Gastrocnemius medialis (tissue), 4 donors: ENCODE data around the gene HPCAL1. TPM values are rescaled to one million over a fixed set of nuclear protein-coding genes. Genes with fewer than 3 reads are reported as not detected.

Experiments used
- ATAC-seq, 2 donors: fragments of 150-250 bp; one replicate each; pipeline ENCODE4 v1.9.1; 2016
- DNase-seq, 2 donors: peaks; one replicate each; pipeline ENCODE4 v3.0.0-alpha.2; 2019
- H3K27ac ChIP-seq, 4 donors: fragments of 200-600 bp; sonication (generic); 1 replicate in 1 of 4; 2 replicates in 3 of 4; pipeline ENCODE4 v1.5.1; 2016 to 2018; ENCODE audit warnings: mild to moderate bottlenecking in 2 of 4, moderate library complexity in 1 of 4
- H3K27me3 ChIP-seq, 3 donors: fragments of 200-600 bp; sonication (generic) in 2 of 3; 1 replicate in 1 of 3; 2 replicates in 2 of 3; pipeline versions ENCODE4 v1.5.1 to v1.6.0; 2016 to 2019; ENCODE audit warnings: mild to moderate bottlenecking in 1 of 3, moderate library complexity in 1 of 3
- H3K36me3 ChIP-seq, 2 donors: fragments of 200-600 bp; sonication (generic) in 1 of 2; one replicate each; pipeline ENCODE4 v1.5.1; 2017 to 2018
- H3K4me1 ChIP-seq, 2 donors: fragments of 200-600 bp; sonication (generic) in 1 of 2; one replicate each; pipeline ENCODE4 v1.5.1; 2016 to 2017; ENCODE audit warnings: mild to moderate bottlenecking in 2 of 2
- H3K4me3 ChIP-seq, 4 donors: fragments of 200-600 bp; sonication (generic) in 3 of 4; 1 replicate in 1 of 4; 2 replicates in 3 of 4; pipeline ENCODE4 v1.5.1; 2016 to 2019; ENCODE audit warnings: mild to moderate bottlenecking in 2 of 4
- H3K9me3 ChIP-seq, 3 donors: fragments of 200-600 bp; sonication (generic) in 2 of 3; 1 replicate in 1 of 3; 2 replicates in 2 of 3; pipeline ENCODE4 v1.5.1; 2016 to 2019
- POLR2A ChIP-seq, 2 donors: fragments of 450-650 bp; IDR thresholded peaks; one replicate each; pipeline ENCODE4 v1.6.1; 2017; ENCODE audit warnings: antibody characterized with exemption in 2 of 2, mild to moderate bottlenecking in 2 of 2, moderate library complexity in 2 of 2
- in situ Hi-C, 4 donors: fragments of 200-750 bp; cut with MboI; loops; one replicate each; pipeline versions ENCODE4 v1.15.0 to v1.8.0; 2017; ENCODE audit warnings: low sequenced_read_pairs in 4 of 4
- intact Hi-C: fragments of 100-400 bp; cut with DNase I; formaldehyde crosslinking; loops from one replicate; pipeline ENCODE4 v1.15.1; 2023; ENCODE audit warnings: low total_unique reads
- total RNA-seq, 4 donors: library from RNA; depleted of rRNA; stranded (reverse); fragments of >200 nt; gene quantifications; one replicate each; pipeline versions ENCODE4 v1.1.0 to v1.2.3, GENCODE V29; 2016
- TF ChIP-seq, protein P1 (sequence below), 5 experiments: fragments of 450-650 bp in 3 of 5; fragments of 200-600 bp in 2 of 5; sonication (generic) in 2 of 5; IDR thresholded peaks in 4 of 5; conservative IDR thresholded peaks in 1 of 5; 1 replicate in 4 of 5; 2 replicates in 1 of 5; pipeline ENCODE4 v1.5.1; 2016 to 2019; ENCODE audit warnings: antibody characterized with exemption in 5 of 5, mild to moderate bottlenecking in 3 of 5, moderate library complexity in 3 of 5

Gene HPCAL1
- total RNA-seq, 4 donors from 2014 or later = 29.0 to 45.5 (median 34.5) TPM

DNA sequence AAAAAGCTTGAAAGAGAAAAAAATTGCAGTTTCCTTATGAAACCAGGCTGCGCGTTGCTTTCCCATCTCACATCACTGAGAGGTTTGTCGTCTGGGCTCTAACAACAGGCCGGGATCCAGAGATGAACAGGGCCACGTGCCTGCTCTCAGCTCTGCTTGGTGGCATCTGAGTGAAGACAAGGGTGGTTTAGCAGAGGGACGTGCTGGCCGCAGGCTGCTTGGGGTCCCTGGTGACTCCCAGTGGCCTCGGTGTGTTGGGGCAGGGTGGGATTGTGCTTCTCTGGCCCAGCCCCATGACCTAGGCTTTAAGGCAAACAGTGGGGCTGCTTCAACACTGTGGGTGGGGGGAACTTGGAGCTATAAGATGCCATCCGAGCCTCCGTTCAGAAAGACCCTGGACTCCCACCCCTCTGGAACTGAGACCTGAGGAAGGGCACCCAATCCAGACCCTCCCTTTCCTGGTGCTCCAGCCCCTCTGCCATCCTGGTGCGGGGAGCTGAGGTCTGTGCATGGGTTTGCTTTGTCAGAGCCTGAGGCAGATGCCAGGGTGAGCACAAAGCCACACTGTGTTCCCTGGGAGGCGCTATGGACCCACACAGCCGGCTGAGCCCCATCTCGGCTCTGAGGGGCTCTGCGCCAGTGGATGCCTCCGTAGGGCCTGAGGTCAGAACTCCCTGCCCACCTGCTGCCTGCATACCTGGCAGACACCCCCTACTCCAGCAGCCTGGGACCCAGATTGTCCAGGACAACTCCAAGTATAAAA lies 18.4 kb upstream of the HPCAL1 start:
- in situ Hi-C loops (no loop called here), intact Hi-C loops (no loop called here)
- no peaks in the 10 kb centered on the region for H3K9me3 ChIP-seq
- H3K4me3 ChIP-seq = no peak overlapping the region
- no peak overlapping the region for H3K27ac ChIP-seq
- DNase-seq = no peak
- no peaks in the 10 kb centered on the region for H3K36me3 ChIP-seq
- TF ChIP-seq POLR2A (IDR thresholded peaks at IDR 0.05) = no peak
- TF ChIP-seq, protein P1, sequence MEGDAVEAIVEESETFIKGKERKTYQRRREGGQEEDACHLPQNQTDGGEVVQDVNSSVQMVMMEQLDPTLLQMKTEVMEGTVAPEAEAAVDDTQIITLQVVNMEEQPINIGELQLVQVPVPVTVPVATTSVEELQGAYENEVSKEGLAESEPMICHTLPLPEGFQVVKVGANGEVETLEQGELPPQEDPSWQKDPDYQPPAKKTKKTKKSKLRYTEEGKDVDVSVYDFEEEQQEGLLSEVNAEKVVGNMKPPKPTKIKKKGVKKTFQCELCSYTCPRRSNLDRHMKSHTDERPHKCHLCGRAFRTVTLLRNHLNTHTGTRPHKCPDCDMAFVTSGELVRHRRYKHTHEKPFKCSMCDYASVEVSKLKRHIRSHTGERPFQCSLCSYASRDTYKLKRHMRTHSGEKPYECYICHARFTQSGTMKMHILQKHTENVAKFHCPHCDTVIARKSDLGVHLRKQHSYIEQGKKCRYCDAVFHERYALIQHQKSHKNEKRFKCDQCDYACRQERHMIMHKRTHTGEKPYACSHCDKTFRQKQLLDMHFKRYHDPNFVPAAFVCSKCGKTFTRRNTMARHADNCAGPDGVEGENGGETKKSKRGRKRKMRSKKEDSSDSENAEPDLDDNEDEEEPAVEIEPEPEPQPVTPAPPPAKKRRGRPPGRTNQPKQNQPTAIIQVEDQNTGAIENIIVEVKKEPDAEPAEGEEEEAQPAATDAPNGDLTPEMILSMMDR (IDR thresholded peaks at IDR 0.05 in 4 of 5, conservative IDR thresholded peaks at IDR 0.05 in 1 of 5) = no peak
- H3K4me1 ChIP-seq = peaks cover 7 to 10% of the 10 kb centered on the region in 2 donors
- ATAC-seq = no peak
- no peaks in the 10 kb centered on the region for H3K27me3 ChIP-seq

DNA sequence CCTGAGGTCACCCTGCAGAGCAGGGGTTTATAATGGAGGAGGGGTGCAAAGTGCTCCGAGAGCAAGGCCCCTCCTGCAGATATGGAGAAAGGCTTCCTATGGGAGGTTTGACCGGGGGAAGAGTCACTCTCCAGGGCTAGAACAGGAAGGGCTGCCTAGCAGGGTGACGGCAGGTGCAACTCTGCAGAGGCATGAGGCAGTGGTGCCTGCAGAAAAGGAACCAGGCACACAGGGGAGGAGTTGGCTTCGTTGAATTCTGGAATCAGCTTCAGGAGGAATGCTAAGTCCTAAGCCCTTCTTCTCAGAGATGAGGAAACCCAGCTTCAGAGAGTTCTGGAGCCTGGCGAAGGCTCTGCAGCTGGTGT lies 17.5 kb upstream of the HPCAL1 start:
- Histone ChIP-seq H3K36me3 (no peaks in the 10 kb centered on the region), H3K4me1 (peaks cover 7 to 10% of the 10 kb centered on the region in 2 donors), H3K4me3 (no peak overlapping the region), H3K27ac (peak overlapping the region in 3 of 4 donors; percentile 6 to 43 (median 38)), H3K27me3 (no peaks in the 10 kb centered on the region), H3K9me3 (no peaks in the 10 kb centered on the region)
- ATAC-seq = no peak
- DNase-seq = no peak
- TF ChIP-seq, protein P1 (IDR thresholded peaks at IDR 0.05 in 4 of 5, conservative IDR thresholded peaks at IDR 0.05 in 1 of 5) = no peak
- no peak for TF ChIP-seq POLR2A (IDR thresholded peaks at IDR 0.05)
- intact Hi-C loops (no loop called here), in situ Hi-C loops (no loop called here)

DNA sequence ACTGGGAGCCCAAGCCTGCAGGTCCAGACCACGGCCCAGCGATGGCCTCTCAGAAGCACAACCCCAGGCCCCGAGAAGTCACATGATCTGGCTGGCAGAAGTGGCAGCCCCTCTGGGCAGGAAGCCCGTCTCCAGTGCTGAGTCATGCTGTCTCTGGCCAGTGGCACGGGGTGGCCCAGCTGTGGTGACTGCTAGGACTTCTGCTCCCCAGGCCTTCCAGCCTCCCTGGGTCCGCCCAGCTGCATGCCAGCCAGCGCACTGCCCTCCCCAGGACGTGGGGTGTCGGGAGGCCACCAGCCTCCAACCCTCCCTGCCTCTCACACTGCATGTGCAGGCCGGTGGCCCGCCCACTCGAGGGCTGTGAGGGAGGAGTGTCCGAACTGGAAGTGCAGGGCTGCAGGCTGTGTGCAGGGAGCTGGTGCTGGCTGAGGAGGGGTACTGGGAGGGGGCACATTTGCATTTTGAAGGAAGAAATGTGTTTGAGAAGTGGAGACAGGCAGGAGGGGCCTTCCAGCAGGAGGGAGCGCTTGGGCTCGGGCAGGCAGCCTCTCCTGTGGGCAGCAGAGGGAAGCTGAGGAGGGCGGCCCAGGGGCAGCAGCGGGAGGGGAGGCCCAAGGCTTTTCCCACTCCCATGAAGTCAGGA lies 17.0 kb upstream of the HPCAL1 start:
- ATAC-seq (peak; percentile 68 to 82), DNase-seq (peak; percentile 29 to 72)
- H3K27ac ChIP-seq = peak overlapping the region in 3 of 4 donors; percentile 6 to 43 (median 38)
- in situ Hi-C loops = no loop called here
- no peak for TF ChIP-seq POLR2A (IDR thresholded peaks at IDR 0.05)
- TF ChIP-seq, protein P1 (IDR thresholded peaks at IDR 0.05 in 4 of 5, conservative IDR thresholded peaks at IDR 0.05 in 1 of 5) = no peak
- no peak overlapping the region for H3K4me3 ChIP-seq
- peaks cover 7 to 10% of the 10 kb centered on the region in 2 donors for H3K4me1 ChIP-seq
- intact Hi-C loops = no loop called here
- H3K36me3 ChIP-seq = no peaks in the 10 kb centered on the region
- H3K9me3 ChIP-seq = no peaks in the 10 kb centered on the region
- no peaks in the 10 kb centered on the region for H3K27me3 ChIP-seq

DNA sequence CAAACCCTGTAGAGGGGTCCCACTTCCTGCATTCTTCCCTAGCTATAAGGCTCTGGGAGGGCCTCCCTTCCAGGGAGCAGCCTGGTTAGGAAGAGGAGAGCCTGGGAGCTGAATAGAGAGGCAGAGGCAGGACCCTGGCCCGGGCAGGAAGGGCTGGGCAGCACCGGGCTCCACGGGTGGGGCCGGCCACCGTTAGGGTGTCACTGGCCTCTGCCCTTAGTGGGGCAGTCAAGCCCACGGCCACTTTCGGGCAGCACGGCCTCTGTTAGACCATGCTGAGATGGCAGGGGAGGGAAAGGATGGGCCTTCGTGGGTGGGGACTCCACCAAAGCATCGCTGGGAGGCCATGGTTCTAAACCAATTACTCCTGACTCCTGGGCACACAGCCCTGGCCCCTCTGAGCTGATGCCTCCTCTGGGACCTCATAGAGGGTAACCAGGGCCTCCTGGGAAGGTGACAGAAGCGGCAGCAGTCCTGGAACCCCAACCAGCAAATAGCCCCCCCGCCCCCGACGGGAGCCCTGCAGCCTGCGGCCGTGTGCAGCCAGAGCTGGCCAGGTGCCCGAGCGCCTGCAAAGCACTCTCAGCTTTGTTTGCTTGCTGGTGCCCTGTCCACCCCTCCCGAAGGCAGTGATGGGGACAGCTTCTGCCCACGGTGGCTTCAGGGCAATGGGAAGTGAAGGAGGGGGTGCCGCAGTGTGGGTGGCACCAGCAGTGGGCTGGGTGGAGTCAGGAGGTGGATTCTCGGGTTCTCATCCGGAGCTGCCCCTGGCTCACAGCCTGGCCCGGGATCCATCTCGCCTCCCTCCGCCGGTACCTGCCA lies 16.3 kb upstream of the HPCAL1 start:
- in situ Hi-C loops = no loop called here

More for the DNA sequence above, 16.3 kb upstream of the HPCAL1 start:
- no peak for TF ChIP-seq POLR2A (IDR thresholded peaks at IDR 0.05)
- TF ChIP-seq, protein P1 (IDR thresholded peaks at IDR 0.05 in 4 of 5, conservative IDR thresholded peaks at IDR 0.05 in 1 of 5) = no peak
- peaks cover 7 to 10% of the 10 kb centered on the region in 2 donors for H3K4me1 ChIP-seq
- intact Hi-C loops = no loop called here
- no peaks in the 10 kb centered on the region for H3K36me3 ChIP-seq
- H3K27ac ChIP-seq = peak overlapping the region in 1 of 4 donors; percentile 38
- H3K9me3 ChIP-seq = no peaks in the 10 kb centered on the region
- DNase-seq = no peak
- H3K27me3 ChIP-seq = no peaks in the 10 kb centered on the region
- no peak overlapping the region for H3K4me3 ChIP-seq
- ATAC-seq = no peak
